Pulmonary artery endothelial cell (primary cell): ENCODE data around the gene HAUS6. TPM values are rescaled to one million over a fixed set of nuclear protein-coding genes. Genes with fewer than 3 reads are reported as not detected.
A peak's percentile ranks its signal among the peaks of the same experiment; 100 is the strongest.
"Not testable (repeated sequence)": the region's sequence is repeated elsewhere in the genome, so short reads cannot be mapped to it uniquely, and the experiment has no call there.

Experiments
- DNase-seq: peaks from one replicate; pipeline ENCODE4 v3.0.0-alpha.2; 2011; ENCODE audit warnings: low read depth, low spot score
- total RNA-seq: library from RNA; depleted of rRNA; stranded (reverse); fragments of >200 nt; gene quantifications from 2 replicates; pipeline ENCODE4 v1.2.3, GENCODE V29; 2014

Gene HAUS6
- total RNA-seq, 1 donor from 2014 or later = 19.3 TPM

GRCh38 chr9:19116107-19116790 lies 13.5 kb upstream of the HAUS6 start:
- DNase-seq = no peak

- no peak for DNase-seq
Observed at GRCh38 chr9:19114680-19115270, 12.1 kb upstream of the HAUS6 start.

- DNase-seq = no peak
Observed at GRCh38 chr9:19113964-19114679, 11.4 kb upstream of the HAUS6 start.

GRCh38 chr9:19113064-19113611 lies 10.4 kb upstream of the HAUS6 start:
- DNase-seq = not testable (repeated sequence)

- no peak for DNase-seq
Observed at GRCh38 chr9:19108038-19108437, 5.3 kb upstream of the HAUS6 start.

- no peak for DNase-seq
Observed at GRCh38 chr9:19104515-19105282, 2.0 kb upstream of the HAUS6 start.

- no peak for DNase-seq
Observed at GRCh38 chr9:19102181-19102630, 498 bp downstream of the HAUS6 start.

- DNase-seq = no peak
Observed at GRCh38 chr9:19101203-19101602, 1.5 kb downstream of the HAUS6 start.

GRCh38 chr9:19097431-19097830 lies 5.3 kb downstream of the HAUS6 start:
- DNase-seq = not testable (repeated sequence)

GRCh38 chr9:19087106-19088000 lies 15.4 kb downstream of the HAUS6 start:
- DNase-seq = no peak

GRCh38 chr9:19085295-19085694 lies 17.4 kb downstream of the HAUS6 start:
- no peak for DNase-seq

- DNase-seq = no peak
Observed at GRCh38 chr9:19074836-19075235, 27.9 kb downstream of the HAUS6 start.

- DNase-seq = no peak
Observed at GRCh38 chr9:19074229-19074628, 28.5 kb downstream of the HAUS6 start.

- no peak for DNase-seq
Observed at GRCh38 chr9:19057033-19057432, 45.7 kb downstream of the HAUS6 start.

GRCh38 chr9:19050637-19051591 lies 51.8 kb downstream of the HAUS6 start:
- DNase-seq = no peak

GRCh38 chr9:19049917-19050636 lies 52.6 kb downstream of the HAUS6 start:
- DNase-seq = no peak

GRCh38 chr9:19048966-19049916 lies 53.5 kb downstream of the HAUS6 start, which contains the start of gene RRAGA:
Gene RRAGA (plus strand): TSS chr9:19049427. CDS start chr9:19049660, 233 bp downstream.
- peak; percentile 84 for DNase-seq
